ENCODE measurements around the gene HAPSTR1. TPM values are rescaled to one million over a fixed set of nuclear protein-coding genes. Genes with fewer than 3 reads are reported as not detected.

The HAPSTR1 gene
- total and polyA plus RNA-seq, 4 donors: 6.5 to 46.5 (median 17.7) TPM

- TF ChIP-seq REST (IDR thresholded peaks at IDR 0.05) (peak; percentile 80), HNF4G (IDR thresholded peaks at IDR 0.05) (peak; percentile 6), EGR1 (IDR thresholded peaks at IDR 0.05; ENCODE audit: low read depth in 2 of 2) (peak in 1 of 2 donors; percentile 85), TAF1 (conservative IDR thresholded peaks at IDR 0.05) (no peak), HNF4A (conservative IDR thresholded peaks at IDR 0.05) (peak; percentile 87 to 92)
Observed at GRCh38 chr16:9047689-9048301, 43.6 kb upstream of the HAPSTR1 start (continued).

GRCh38 chr16:9048302-9048700 is 43.1 kb upstream of the HAPSTR1 start:
- DNase-seq (ENCODE audit: low spot score): no peak
- Histone ChIP-seq H3K9me3 (ENCODE audit: control insufficient read depth in 4 of 4, low read length in 3 of 4) (no peaks in the 10 kb centered on the region), H3K4me1 (ENCODE audit: control insufficient read depth in 4 of 4, insufficient read depth in 4 of 4, low read length in 3 of 4) (peaks cover 8 to 19% (median 11%) of the 10 kb centered on the region in 4 donors), H3K4me3 (ENCODE audit: low read depth in 1 of 3, low read length in 3 of 3) (no peak overlapping the region), H3K27me3 (ENCODE audit: control insufficient read depth in 4 of 4, insufficient read depth in 4 of 4, low read length in 3 of 4) (no peaks in the 10 kb centered on the region), H3K36me3 (ENCODE audit: control insufficient read depth in 4 of 4, insufficient read depth in 3 of 4, low read depth in 1 of 4, low read length in 3 of 4) (no peaks in the 10 kb centered on the region), H3K9ac (ENCODE audit: low read depth in 1 of 2, low read length in 2 of 2) (no peak overlapping the region), H3K27ac (ENCODE audit: low read depth in 1 of 2, low read length in 2 of 2) (peak overlapping the region; percentile 60 to 76)
- 81% methylated on average over 4 of the region's 4 CpGs for WGBS
- TF ChIP-seq JUND (IDR thresholded peaks at IDR 0.05) (no peak), ZBTB33 (IDR thresholded peaks at IDR 0.05) (no peak), EGR1 (IDR thresholded peaks at IDR 0.05; ENCODE audit: low read depth in 2 of 2) (no peak), HNF4G (IDR thresholded peaks at IDR 0.05) (no peak), REST (IDR thresholded peaks at IDR 0.05) (no peak)

GRCh38 chr16:9049241-9049640 is 42.2 kb upstream of the HAPSTR1 start:
- Histone ChIP-seq H3K4me1 (ENCODE audit: control insufficient read depth in 4 of 4, insufficient read depth in 4 of 4, low read length in 3 of 4) (peaks cover 8 to 19% (median 11%) of the 10 kb centered on the region in 4 donors), H3K36me3 (ENCODE audit: control insufficient read depth in 4 of 4, insufficient read depth in 3 of 4, low read depth in 1 of 4, low read length in 3 of 4) (no peaks in the 10 kb centered on the region), H3K4me3 (ENCODE audit: low read depth in 1 of 3, low read length in 3 of 3) (no peak overlapping the region), H3K27ac (ENCODE audit: low read depth in 1 of 2, low read length in 2 of 2) (no peak overlapping the region), H3K9me3 (ENCODE audit: control insufficient read depth in 4 of 4, low read length in 3 of 4) (no peaks in the 10 kb centered on the region), H3K27me3 (ENCODE audit: control insufficient read depth in 4 of 4, insufficient read depth in 4 of 4, low read length in 3 of 4) (no peaks in the 10 kb centered on the region), H3K9ac (ENCODE audit: low read depth in 1 of 2, low read length in 2 of 2) (no peak overlapping the region)
- TF ChIP-seq SP1 (IDR thresholded peaks at IDR 0.05): no peak
- TF ChIP-seq EGR1 (IDR thresholded peaks at IDR 0.05; ENCODE audit: low read depth in 2 of 2): no peak
- no peak for TF ChIP-seq FOXA1 (IDR thresholded peaks at IDR 0.05)
- TF ChIP-seq HNF4G (IDR thresholded peaks at IDR 0.05): no peak
- TF ChIP-seq ZBTB33 (IDR thresholded peaks at IDR 0.05): no peak
- TF ChIP-seq NR2F2 (IDR thresholded peaks at IDR 0.05): no peak
- no peak for DNase-seq (ENCODE audit: low spot score)
- 66% methylated on average over 7 of the region's 7 CpGs for WGBS

Data from liver (tissue), 9 donors.